Brain microvascular endothelial cell (primary cell): ENCODE results near the gene MYO18B.
"Not testable (repeated sequence)": the region's sequence is repeated elsewhere in the genome, so short reads cannot be mapped to it uniquely, and the experiment has no call there.

Experiments
- DNase-seq: peaks from one replicate; pipeline ENCODE4 v3.0.0-alpha.2; 2020
- H3K27ac ChIP-seq: fragments of 250-450 bp; sonication (Bioruptor Pico); 2 replicates; pipeline ENCODE4 v1.5.1; 2020; ENCODE audit warnings: mild to moderate bottlenecking, moderate library complexity
- H3K27me3 ChIP-seq: fragments of 250-450 bp; sonication (Bioruptor Pico); replicated peaks from 2 replicates; pipeline ENCODE4 v1.5.1; 2020; ENCODE audit warnings: mild to moderate bottlenecking
- H3K36me3 ChIP-seq: fragments of 250-450 bp; sonication (Bioruptor Pico); replicated peaks from 2 replicates; pipeline ENCODE4 v1.5.1; 2020; ENCODE audit warnings: mild to moderate bottlenecking
- H3K4me3 ChIP-seq: 2 replicates; pipeline ENCODE4 v1.5.1; 2011; ENCODE audit warnings: low read depth, mild to moderate bottlenecking, control low read depth, low read length, moderate library complexity
- CTCF ChIP-seq: IDR thresholded peaks from 2 replicates; pipeline ENCODE4 v1.5.1; 2011; ENCODE audit warnings: low read depth, mild to moderate bottlenecking, moderate library complexity, low read length, control low read depth, inconsistent platforms; ENCODE audit errors: missing control alignments
- in situ Hi-C: cut with HindIII; loops from 2 replicates; pipeline ENCODE4 v1.10.0; 2017; ENCODE audit warnings: low sequenced_read_pairs, low pct_ligation_motif_present

The MYO18B gene

GRCh38 chr22:25701056-25701780 is 40.8 kb upstream of the MYO18B start:
- Histone ChIP-seq H3K36me3 (no peaks in the 10 kb centered on the region), H3K27me3 (no peaks in the 10 kb centered on the region), H3K27ac (no peak overlapping the region), H3K4me3 (no peak overlapping the region)
- in situ Hi-C loops: no loop called here
- DNase-seq: peak; percentile 8
- TF ChIP-seq CTCF: no peak

GRCh38 chr22:25702040-25702439 is 39.9 kb upstream of the MYO18B start:
- TF ChIP-seq CTCF: peak; percentile 22
- Histone ChIP-seq H3K27me3 (no peaks in the 10 kb centered on the region), H3K36me3 (no peaks in the 10 kb centered on the region), H3K4me3 (no peak overlapping the region), H3K27ac (no peak overlapping the region)
- no peak for DNase-seq
- in situ Hi-C loops: no loop called here

- no peak for TF ChIP-seq CTCF
- Histone ChIP-seq H3K36me3 (no peaks in the 10 kb centered on the region), H3K27ac (no peak overlapping the region), H3K27me3 (no peaks in the 10 kb centered on the region), H3K4me3 (no peak overlapping the region)
- DNase-seq: peak; percentile 7
- in situ Hi-C loops: no loop called here
Measured at GRCh38 chr22:25702571-25703167, 39.3 kb upstream of the MYO18B start.

- no peak overlapping the region for H3K4me3 ChIP-seq
- no peaks in the 10 kb centered on the region for H3K27me3 ChIP-seq
- no peaks in the 10 kb centered on the region for H3K36me3 ChIP-seq
- in situ Hi-C loops: no loop called here
- H3K27ac ChIP-seq: no peak overlapping the region
- no peak for DNase-seq
- TF ChIP-seq CTCF: no peak
Measured at GRCh38 chr22:25704701-25705100, 37.3 kb upstream of the MYO18B start.

- Histone ChIP-seq H3K27me3 (no peaks in the 10 kb centered on the region), H3K36me3 (no peaks in the 10 kb centered on the region), H3K4me3 (no peak overlapping the region), H3K27ac (no peak overlapping the region)
- no peak for TF ChIP-seq CTCF
- in situ Hi-C loops: no loop called here
- no peak for DNase-seq
Measured at GRCh38 chr22:25706197-25706596, 35.8 kb upstream of the MYO18B start.

GRCh38 chr22:25708430-25708829 is 33.6 kb upstream of the MYO18B start:
- DNase-seq, H3K27me3 ChIP-seq, H3K27ac ChIP-seq, in situ Hi-C loops, H3K4me3 ChIP-seq, H3K36me3 ChIP-seq: not testable (repeated sequence)
